Neuronal stem cell (in vitro differentiated cells): ENCODE data around the gene EIF4G3.

ENCODE experiments used
- DNase-seq: peaks from one replicate; pipeline ENCODE4 v3.0.0-alpha.2; 2013; ENCODE audit warnings: low spot score
- H2AFZ ChIP-seq: one replicate; pipeline ENCODE4 v1.6.1; 2013; ENCODE audit warnings: mild to moderate bottlenecking, low read length, inconsistent platforms
- H2AK5ac ChIP-seq: 2 replicates; pipeline ENCODE4 v1.6.1; 2013; ENCODE audit warnings: low read depth, mild to moderate bottlenecking, inconsistent platforms, low read length, moderate library complexity, mixed read lengths
- H2BK120ac ChIP-seq: 2 replicates; pipeline ENCODE4 v1.6.1; 2013; ENCODE audit warnings: low read depth, mild to moderate bottlenecking, inconsistent platforms, low read length, moderate library complexity, mixed read lengths
- H2BK12ac ChIP-seq: one replicate; pipeline ENCODE4 v1.6.1; 2013; ENCODE audit warnings: low read length, inconsistent platforms
- H2BK15ac ChIP-seq: 2 replicates; pipeline ENCODE4 v1.6.1; 2013; ENCODE audit warnings: mild to moderate bottlenecking, low read length, inconsistent platforms, mixed read lengths
- H2BK5ac ChIP-seq: one replicate; pipeline ENCODE4 v1.6.1; 2013; ENCODE audit warnings: inconsistent platforms, mild to moderate bottlenecking, low read length, moderate library complexity
- H3K14ac ChIP-seq: one replicate; pipeline ENCODE4 v1.6.1; 2013; ENCODE audit warnings: low read length, inconsistent platforms
- H3K18ac ChIP-seq: 2 replicates; pipeline ENCODE4 v1.6.1; 2013; ENCODE audit warnings: low read length, inconsistent platforms
- H3K23ac ChIP-seq: 2 replicates; pipeline ENCODE4 v1.6.1; 2013; ENCODE audit warnings: low read depth, mild to moderate bottlenecking, mixed read lengths, low read length, inconsistent platforms; ENCODE audit not compliant: poor library complexity
- H3K27ac ChIP-seq: replicated peaks from 3 replicates; pipeline ENCODE4 v1.5.1; 2013; ENCODE audit warnings: low read length, inconsistent platforms
- H3K27me3 ChIP-seq, 3 experiments: 2 replicates each; pipeline ENCODE4 v1.6.1; 2013; ENCODE audit warnings: low read length in 3 of 3, mild to moderate bottlenecking in 2 of 3, inconsistent platforms in 1 of 3, low read depth in 1 of 3, mixed read lengths in 1 of 3, moderate library complexity in 1 of 3; ENCODE audit not compliant: control insufficient read depth in 3 of 3, insufficient read depth in 3 of 3
- H3K36me3 ChIP-seq, 2 donors: replicated peaks in 1 of 2; 2 replicates each; pipeline ENCODE4 v1.6.1; 2013; ENCODE audit warnings: low read length in 2 of 2; ENCODE audit not compliant: control insufficient read depth in 2 of 2, insufficient read depth in 2 of 2
- H3K4ac ChIP-seq: 2 replicates; pipeline ENCODE4 v1.6.1; 2013; ENCODE audit warnings: inconsistent platforms, mild to moderate bottlenecking, low read length, moderate library complexity
- H3K4me1 ChIP-seq, 2 donors: 1 replicate in 1 of 2; 2 replicates in 1 of 2; pipeline ENCODE4 v1.6.1; 2013; ENCODE audit warnings: low read length in 2 of 2, low read depth in 1 of 2; ENCODE audit not compliant: control insufficient read depth in 2 of 2, insufficient read depth in 1 of 2
- H3K4me2 ChIP-seq: one replicate; pipeline ENCODE4 v1.6.1; 2013; ENCODE audit warnings: mild to moderate bottlenecking, low read length, inconsistent platforms; ENCODE audit not compliant: insufficient read depth, poor library complexity, severe bottlenecking
- H3K4me3 ChIP-seq, 2 donors: 2 replicates each; pipeline ENCODE4 v1.5.1; 2013; ENCODE audit warnings: low read length in 2 of 2, mild to moderate bottlenecking in 2 of 2, inconsistent platforms in 1 of 2, moderate library complexity in 1 of 2
- H3K79me1 ChIP-seq: one replicate; pipeline ENCODE4 v1.6.1; 2013; ENCODE audit warnings: low read depth, mild to moderate bottlenecking, inconsistent platforms, low read length, moderate library complexity
- H3K9ac ChIP-seq: one replicate; pipeline ENCODE4 v1.6.1; 2013; ENCODE audit warnings: mild to moderate bottlenecking, low read depth, low read length, inconsistent platforms; ENCODE audit not compliant: poor library complexity
- H3K9me3 ChIP-seq, 2 donors: replicated peaks in 1 of 2; 2 replicates each; pipeline versions ENCODE3 to v1.6.1; 2013; ENCODE audit warnings: low read length in 2 of 2, mild to moderate bottlenecking in 2 of 2, inconsistent platforms in 1 of 2, low read depth in 1 of 2, mixed read lengths in 1 of 2, moderate library complexity in 1 of 2; ENCODE audit not compliant: control insufficient read depth in 2 of 2, insufficient read depth in 1 of 2
- H4K8ac ChIP-seq: one replicate; pipeline ENCODE4 v1.6.1; 2013; ENCODE audit warnings: low read depth, mild to moderate bottlenecking, inconsistent platforms, low read length, moderate library complexity
- H4K91ac ChIP-seq: one replicate; pipeline ENCODE4 v1.6.1; 2013; ENCODE audit warnings: low read length, low read depth, mild to moderate bottlenecking, inconsistent platforms; ENCODE audit not compliant: poor library complexity
- WGBS, 2 donors: extraction: QIAGEN DNeasy Blood & Tissue Kit; methylation state at CpG; one replicate each; pipeline ENCODE4 v1.1.7; 2013; ENCODE audit warnings: missing lambda C conversion rate in 2 of 2, mixed read lengths in 1 of 2; ENCODE audit not compliant: insufficient read length in 2 of 2, insufficient replicate concordance in 1 of 2; ENCODE audit errors: extremely low coverage in 2 of 2; 5-methylcytosine and 5-hydroxymethylcytosine counted together

EIF4G3 gene

GRCh38 chr1:21149855-21150432 is 26.8 kb downstream of the EIF4G3 start:
- DNase-seq = no peak
- no peaks in the 10 kb centered on the region for H3K27me3 ChIP-seq
- no peak overlapping the region for H2BK5ac ChIP-seq
- H3K4me1 ChIP-seq = peaks cover 2 to 13% of the 10 kb centered on the region in 2 donors
- H3K4ac ChIP-seq = no peak overlapping the region
- no peak overlapping the region for H2BK12ac ChIP-seq
- no peak overlapping the region for H3K18ac ChIP-seq
- H3K27ac ChIP-seq = peak overlapping the region; percentile 23
- H3K79me1 ChIP-seq = peaks cover 3% of the 10 kb centered on the region
- no peak overlapping the region for H2AFZ ChIP-seq
- H3K14ac ChIP-seq = no peak overlapping the region
- no peak overlapping the region for H4K91ac ChIP-seq
- no peak overlapping the region for H2BK15ac ChIP-seq
- H3K4me3 ChIP-seq = no peak overlapping the region
- no peaks in the 10 kb centered on the region for H3K9me3 ChIP-seq
- H3K36me3 ChIP-seq = peaks cover 6 to 51% of the 10 kb centered on the region in 2 donors
- no peak overlapping the region for H4K8ac ChIP-seq
- no peak overlapping the region for H3K4me2 ChIP-seq
- H3K23ac ChIP-seq = no peak overlapping the region
- H2BK120ac ChIP-seq = no peak overlapping the region
- no peak overlapping the region for H2AK5ac ChIP-seq
- WGBS, 2 donors = no CpG with 5 or more reads among the region's 3 CpGs
- no peak overlapping the region for H3K9ac ChIP-seq

GRCh38 chr1:21149430-21149854 is 27.3 kb downstream of the EIF4G3 start:
- H4K8ac ChIP-seq = no peak overlapping the region

DNA sequence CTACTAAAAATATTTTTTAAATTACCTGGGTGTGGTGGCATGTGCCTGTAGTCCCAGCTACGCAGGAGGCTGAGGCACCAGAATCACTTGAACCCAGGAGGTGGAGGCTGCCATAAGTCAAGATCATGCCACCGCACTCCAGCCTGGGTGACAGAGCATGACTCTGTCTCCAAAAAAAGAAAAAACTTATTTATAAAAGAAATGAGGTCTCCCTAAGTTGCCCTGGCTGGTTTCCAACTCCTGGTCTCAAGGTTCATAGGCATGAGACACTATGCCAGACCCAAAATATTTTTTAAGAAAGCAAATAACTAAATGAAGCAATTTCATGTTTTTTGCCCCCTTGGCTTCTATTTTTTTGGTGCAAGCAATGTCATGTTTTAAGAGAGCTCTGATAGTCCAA is 32.9 kb downstream of the EIF4G3 start:
- no peak overlapping the region for H4K91ac ChIP-seq
- no peak overlapping the region for H3K27ac ChIP-seq
- no peak overlapping the region for H2BK12ac ChIP-seq
- H3K27me3 ChIP-seq = no peaks in the 10 kb centered on the region
- H3K4me1 ChIP-seq = no peaks in the 10 kb centered on the region
- peaks cover 8 to 63% of the 10 kb centered on the region in 2 donors for H3K36me3 ChIP-seq
- no peak overlapping the region for H4K8ac ChIP-seq
- WGBS, 2 donors = no CpG with 5 or more reads among the region's 2 CpGs
- no peak overlapping the region for H3K23ac ChIP-seq
- H3K9ac ChIP-seq = no peak overlapping the region
- no peak overlapping the region for H3K4ac ChIP-seq
- H2BK5ac ChIP-seq = no peak overlapping the region
- no peak overlapping the region for H3K4me2 ChIP-seq
- no peak overlapping the region for H2BK15ac ChIP-seq
- no peak for DNase-seq
- H3K18ac ChIP-seq = no peak overlapping the region
- H3K14ac ChIP-seq = no peak overlapping the region
- no peak overlapping the region for H2BK120ac ChIP-seq
- no peak overlapping the region for H2AFZ ChIP-seq
- no peaks in the 10 kb centered on the region for H3K9me3 ChIP-seq
- H3K79me1 ChIP-seq = peaks cover 3% of the 10 kb centered on the region
- no peak overlapping the region for H2AK5ac ChIP-seq
- no peak overlapping the region for H3K4me3 ChIP-seq

More at GRCh38 chr1:21149430-21149854, 27.3 kb downstream of the EIF4G3 start:
- Histone ChIP-seq H2BK12ac (no peak overlapping the region), H3K9ac (no peak overlapping the region), H3K18ac (no peak overlapping the region), H3K27ac (no peak overlapping the region), H4K91ac (no peak overlapping the region), H3K14ac (no peak overlapping the region), H3K4me1 (peaks cover 2 to 13% of the 10 kb centered on the region in 2 donors), H3K27me3 (no peaks in the 10 kb centered on the region), H3K4me3 (no peak overlapping the region), H2BK15ac (no peak overlapping the region), H3K9me3 (no peaks in the 10 kb centered on the region), H3K4ac (no peak overlapping the region), H2AK5ac (no peak overlapping the region), H2BK120ac (no peak overlapping the region), H2AFZ (no peak overlapping the region), H3K79me1 (peaks cover 3% of the 10 kb centered on the region), H2BK5ac (no peak overlapping the region), H3K36me3 (peaks cover 6 to 50% of the 10 kb centered on the region in 2 donors), H3K23ac (no peak overlapping the region), H3K4me2 (no peak overlapping the region)
- WGBS, 2 donors = no CpG with 5 or more reads among the region's 3 CpGs
- no peak for DNase-seq

- Histone ChIP-seq H2BK15ac (no peak overlapping the region), H3K4me1 (no peaks in the 10 kb centered on the region), H3K9me3 (no peaks in the 10 kb centered on the region), H3K36me3 (peaks cover 7 to 61% of the 10 kb centered on the region in 2 donors), H4K91ac (no peak overlapping the region), H2BK120ac (no peak overlapping the region), H3K79me1 (peaks cover 2% of the 10 kb centered on the region), H3K27ac (no peak overlapping the region), H3K4me3 (no peak overlapping the region), H2BK5ac (no peak overlapping the region), H2AFZ (no peak overlapping the region), H3K9ac (no peak overlapping the region), H3K18ac (no peak overlapping the region), H2AK5ac (no peak overlapping the region), H3K23ac (no peak overlapping the region), H3K4me2 (no peak overlapping the region), H3K27me3 (no peaks in the 10 kb centered on the region), H3K4ac (no peak overlapping the region), H2BK12ac (no peak overlapping the region), H3K14ac (no peak overlapping the region), H4K8ac (no peak overlapping the region)
- no peak for DNase-seq
- no CpG with 5 or more reads among the region's 4 CpGs for whole genome bisulfite sequencing, 2 donors
Measured at GRCh38 chr1:21143138-21143537, 33.6 kb downstream of the EIF4G3 start.
